GM06990 (cell line): Measurements from ENCODE around the gene MALRD1.

ENCODE experiments used
- DNase-seq: peaks from one replicate; pipeline ENCODE4 v3.0.0-alpha.2; 2011; ENCODE audit not compliant: insufficient read length; ENCODE audit errors: extremely low read depth
- H3K27me3 ChIP-seq: replicated peaks from 2 replicates; pipeline ENCODE4 v1.6.0; 2011; ENCODE audit warnings: low read length; ENCODE audit not compliant: control insufficient read depth, insufficient read depth
- H3K36me3 ChIP-seq: 2 replicates; pipeline ENCODE4 v1.5.1; 2011; ENCODE audit warnings: low read length; ENCODE audit not compliant: control insufficient read depth, insufficient read depth
- H3K4me3 ChIP-seq: replicated peaks from 2 replicates; pipeline ENCODE4 v1.5.1; 2011; ENCODE audit warnings: low read depth, mild to moderate bottlenecking, control low read depth, low read length
- TF ChIP-seq, protein P1 (sequence below): IDR thresholded peaks from 2 replicates; pipeline ENCODE4 v1.5.1; 2011; ENCODE audit warnings: low read length, control low read depth, mild to moderate bottlenecking, inconsistent platforms; ENCODE audit not compliant: insufficient read depth, poor library complexity, severe bottlenecking

Gene MALRD1

DNA sequence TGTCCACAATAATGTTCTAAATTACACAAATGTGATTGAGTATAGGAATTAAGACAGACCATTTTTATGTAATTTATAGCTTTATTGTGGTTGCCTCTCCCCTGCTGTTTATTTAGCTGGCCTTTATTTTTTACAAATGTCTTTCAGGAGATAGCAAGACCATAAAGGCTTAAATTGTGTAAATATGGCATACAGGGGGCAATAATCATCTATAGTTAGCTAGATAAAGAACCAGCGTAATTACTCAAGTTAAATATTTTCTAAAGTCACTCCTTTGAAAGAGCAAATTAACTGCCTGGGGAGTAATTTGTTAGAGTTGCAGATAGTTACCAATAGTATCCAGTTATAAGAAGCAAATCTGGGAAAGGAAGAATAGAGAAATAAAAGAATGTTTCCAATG is at the start of gene MALRD1:
MALRD1 (plus strand) TSS at position 313 of the 400 bp plus-strand sequence. CDS start 138 bp downstream, outside the sequence.
- no peaks in the 10 kb centered on the region for H3K27me3 ChIP-seq
- no peak within 1 kb of the TSS for H3K4me3 ChIP-seq
- TF ChIP-seq, protein P1, sequence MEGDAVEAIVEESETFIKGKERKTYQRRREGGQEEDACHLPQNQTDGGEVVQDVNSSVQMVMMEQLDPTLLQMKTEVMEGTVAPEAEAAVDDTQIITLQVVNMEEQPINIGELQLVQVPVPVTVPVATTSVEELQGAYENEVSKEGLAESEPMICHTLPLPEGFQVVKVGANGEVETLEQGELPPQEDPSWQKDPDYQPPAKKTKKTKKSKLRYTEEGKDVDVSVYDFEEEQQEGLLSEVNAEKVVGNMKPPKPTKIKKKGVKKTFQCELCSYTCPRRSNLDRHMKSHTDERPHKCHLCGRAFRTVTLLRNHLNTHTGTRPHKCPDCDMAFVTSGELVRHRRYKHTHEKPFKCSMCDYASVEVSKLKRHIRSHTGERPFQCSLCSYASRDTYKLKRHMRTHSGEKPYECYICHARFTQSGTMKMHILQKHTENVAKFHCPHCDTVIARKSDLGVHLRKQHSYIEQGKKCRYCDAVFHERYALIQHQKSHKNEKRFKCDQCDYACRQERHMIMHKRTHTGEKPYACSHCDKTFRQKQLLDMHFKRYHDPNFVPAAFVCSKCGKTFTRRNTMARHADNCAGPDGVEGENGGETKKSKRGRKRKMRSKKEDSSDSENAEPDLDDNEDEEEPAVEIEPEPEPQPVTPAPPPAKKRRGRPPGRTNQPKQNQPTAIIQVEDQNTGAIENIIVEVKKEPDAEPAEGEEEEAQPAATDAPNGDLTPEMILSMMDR = no peak
- no peaks in the 10 kb centered on the region for H3K36me3 ChIP-seq
- no peak for DNase-seq

DNA sequence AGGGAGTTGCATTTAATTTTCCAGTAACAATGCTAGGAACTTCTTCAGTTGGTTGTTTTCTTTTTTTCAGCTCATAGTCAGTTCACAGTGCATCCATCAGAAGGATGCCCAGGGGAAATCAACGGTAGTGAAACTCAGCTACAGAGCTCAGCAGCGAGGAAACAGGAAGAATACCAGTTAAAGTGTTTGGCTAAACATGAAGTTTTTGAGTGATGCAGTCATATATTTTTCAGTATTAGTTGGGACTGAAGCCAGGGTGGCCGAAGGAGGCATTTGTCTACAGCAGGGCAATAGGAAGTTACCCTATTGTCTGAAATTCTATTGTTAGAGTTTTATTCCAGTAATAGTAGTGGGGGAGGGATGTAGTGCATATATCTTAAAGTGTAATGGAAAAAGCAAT is 45.3 kb upstream of the MALRD1 start:
- no peak for DNase-seq
- TF ChIP-seq, protein P1 = no peak
- H3K27me3 ChIP-seq = no peaks in the 10 kb centered on the region
- H3K36me3 ChIP-seq = no peaks in the 10 kb centered on the region
- H3K4me3 ChIP-seq = no peak overlapping the region

DNA sequence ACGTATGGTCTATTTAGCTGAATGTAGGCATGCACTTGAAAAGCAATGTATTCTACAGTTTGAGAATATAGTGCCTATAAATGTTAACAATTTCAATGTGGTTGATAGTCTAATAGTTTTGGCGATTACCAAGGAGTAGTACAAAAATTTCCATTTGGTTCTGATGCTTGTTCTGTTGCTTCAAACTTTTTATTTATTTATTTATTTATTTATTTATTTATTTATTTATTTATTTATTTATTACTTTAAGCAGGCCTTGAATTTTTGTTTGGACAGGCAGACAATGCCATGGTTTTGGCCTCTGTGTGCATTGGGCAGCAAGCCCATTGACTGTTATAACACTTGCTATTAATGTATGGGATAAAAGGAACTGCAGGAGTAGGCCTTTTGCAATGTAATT is 36.5 kb upstream of the MALRD1 start:
- no peak for DNase-seq
- Histone ChIP-seq H3K27me3 (no peaks in the 10 kb centered on the region), H3K36me3 (no peaks in the 10 kb centered on the region), H3K4me3 (no peak overlapping the region)
- TF ChIP-seq, protein P1 = no peak

DNA sequence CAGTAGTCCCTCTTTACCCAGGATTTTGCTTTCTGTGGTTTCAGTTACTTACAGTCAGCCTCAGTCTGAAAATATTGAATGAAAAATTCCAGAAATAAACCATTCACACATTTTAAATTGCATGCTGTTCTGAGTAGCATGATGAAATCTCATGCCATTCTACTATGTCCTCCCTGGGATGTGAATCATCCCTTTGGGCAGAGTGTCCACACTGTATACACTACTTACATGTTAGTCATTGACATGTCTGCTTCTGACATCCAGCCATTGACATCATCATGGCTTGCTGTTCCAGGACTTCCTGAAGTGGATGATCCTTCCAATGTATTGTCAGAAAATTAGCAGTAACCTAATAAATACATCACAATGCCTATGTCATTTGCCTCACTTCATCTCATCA is 34.6 kb upstream of the MALRD1 start:
- no peak for DNase-seq
- TF ChIP-seq, protein P1 = no peak

DNA sequence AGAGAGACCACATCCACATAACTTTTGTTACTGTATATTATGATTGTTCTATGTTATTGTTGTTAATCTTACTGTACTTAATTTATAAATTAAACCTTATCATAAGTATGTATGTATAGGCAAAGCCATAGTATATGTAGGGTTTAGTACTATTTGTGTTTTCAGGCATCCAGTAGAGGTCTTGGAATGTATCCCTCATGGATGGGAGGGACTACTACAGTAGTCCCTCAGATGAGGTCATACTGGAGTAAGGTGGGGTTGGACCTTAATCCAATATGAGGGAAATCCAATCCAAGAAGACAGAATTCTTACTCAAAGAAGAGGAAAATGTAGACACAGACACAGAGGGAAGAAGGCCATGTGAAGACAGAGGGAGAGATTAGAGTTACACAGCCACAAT is 34.1 kb upstream of the MALRD1 start:
- TF ChIP-seq, protein P1 = no peak
- Histone ChIP-seq H3K27me3 (no peaks in the 10 kb centered on the region), H3K4me3 (no peak overlapping the region)

More for the DNA sequence above, 34.6 kb upstream of the MALRD1 start:
- Histone ChIP-seq H3K36me3 (no peaks in the 10 kb centered on the region), H3K27me3 (no peaks in the 10 kb centered on the region), H3K4me3 (no peak overlapping the region)

More for the DNA sequence above, 34.1 kb upstream of the MALRD1 start:
- H3K36me3 ChIP-seq = no peaks in the 10 kb centered on the region
- DNase-seq = no peak
